ENCODE results near the gene CLPSL2. TPM values are rescaled to one million over a fixed set of nuclear protein-coding genes. Genes with fewer than 3 reads are reported as not detected.

The CLPSL2 gene
- total RNA-seq, 1 donor from 2014 or later = not detected

- DNase-seq (ENCODE audit: missing footprints) (no peak), ATAC-seq (no peak)
- intact Hi-C loops (cut with DNase I) = loop anchor here (5.0 kb wide), 1 partner anchor 398 kb away; the partner anchor contains the start of gene PPARD
Observed at GRCh38 chr6:35739645-35740524, 36.5 kb upstream of the CLPSL2 start.

- no peak for DNase-seq (ENCODE audit: missing footprints)
- intact Hi-C loops (cut with DNase I) = no loop called here
- ATAC-seq = no peak
Observed at GRCh38 chr6:35742842-35743241, 33.6 kb upstream of the CLPSL2 start.

GRCh38 chr6:35745509-35745908 lies 30.9 kb upstream of the CLPSL2 start:
- intact Hi-C loops (cut with DNase I) = no loop called here
- ATAC-seq (no peak), DNase-seq (ENCODE audit: missing footprints) (no peak)

GRCh38 chr6:35746516-35746915 lies 29.9 kb upstream of the CLPSL2 start:
- ATAC-seq (no peak), DNase-seq (ENCODE audit: missing footprints) (no peak)
- intact Hi-C loops (cut with DNase I) = no loop called here

- no peak for DNase-seq (ENCODE audit: missing footprints)
- no peak for ATAC-seq
Observed at GRCh38 chr6:35747877-35748276, 28.5 kb upstream of the CLPSL2 start.

GRCh38 chr6:35750557-35750956 lies 25.8 kb upstream of the CLPSL2 start:
- ATAC-seq = no peak
- no peak for DNase-seq (ENCODE audit: missing footprints)
- intact Hi-C loops (cut with DNase I) = no loop called here

More at GRCh38 chr6:35747877-35748276, 28.5 kb upstream of the CLPSL2 start:
- intact Hi-C loops (cut with DNase I) = no loop called here

- intact Hi-C loops (cut with DNase I) = no loop called here
- no peak for ATAC-seq
- no peak for DNase-seq (ENCODE audit: missing footprints)
Observed at GRCh38 chr6:35751594-35751993, 24.8 kb upstream of the CLPSL2 start.

- DNase-seq (ENCODE audit: missing footprints) (no peak), ATAC-seq (no peak)
- intact Hi-C loops (cut with DNase I) = no loop called here
Observed at GRCh38 chr6:35752330-35752729, 24.1 kb upstream of the CLPSL2 start.

GRCh38 chr6:35754452-35755277 lies 21.7 kb upstream of the CLPSL2 start:
- DNase-seq (ENCODE audit: missing footprints) (no peak), ATAC-seq (peak; percentile 54)
- intact Hi-C loops (cut with DNase I) = no loop called here

GRCh38 chr6:35755278-35755924 lies 21.0 kb upstream of the CLPSL2 start:
- ATAC-seq (no peak), DNase-seq (ENCODE audit: missing footprints) (no peak)
- intact Hi-C loops (cut with DNase I) = no loop called here

- DNase-seq (ENCODE audit: missing footprints) = no peak
- intact Hi-C loops (cut with DNase I) = no loop called here
- no peak for ATAC-seq
Observed at GRCh38 chr6:35757456-35758123, 18.8 kb upstream of the CLPSL2 start.

- ATAC-seq = no peak
- intact Hi-C loops (cut with DNase I) = no loop called here
- no peak for DNase-seq (ENCODE audit: missing footprints)
Observed at GRCh38 chr6:35759426-35759825, 17.0 kb upstream of the CLPSL2 start.

- no peak for DNase-seq (ENCODE audit: missing footprints)
- no peak for ATAC-seq
- intact Hi-C loops (cut with DNase I) = no loop called here
Observed at GRCh38 chr6:35765739-35766138, 10.7 kb upstream of the CLPSL2 start.

- intact Hi-C loops (cut with DNase I) = no loop called here
- DNase-seq (ENCODE audit: missing footprints) = no peak
- ATAC-seq = no peak
Observed at GRCh38 chr6:35769211-35769610, 7.2 kb upstream of the CLPSL2 start.

- DNase-seq (ENCODE audit: missing footprints) (no peak), ATAC-seq (no peak)
- intact Hi-C loops (cut with DNase I) = no loop called here
Observed at GRCh38 chr6:35771343-35771627, 5.1 kb upstream of the CLPSL2 start.

- intact Hi-C loops (cut with DNase I) = no loop called here
- ATAC-seq = no peak
- no peak for DNase-seq (ENCODE audit: missing footprints)
Observed at GRCh38 chr6:35774116-35774794, 2.1 kb upstream of the CLPSL2 start.

- no peak for ATAC-seq
- DNase-seq (ENCODE audit: missing footprints) = no peak
- intact Hi-C loops (cut with DNase I) = no loop called here
Observed at GRCh38 chr6:35775031-35775430, 1.4 kb upstream of the CLPSL2 start.

GRCh38 chr6:35777356-35778102 lies 1.1 kb downstream of the CLPSL2 start:
- intact Hi-C loops (cut with DNase I) = no loop called here
- no peak for ATAC-seq
- DNase-seq (ENCODE audit: missing footprints) = no peak

Data from Right ventricle myocardium inferior (tissue), 1 donor.